ENCODE measurements around the gene LBHD1. TPM values are rescaled to one million over a fixed set of nuclear protein-coding genes. Genes with fewer than 3 reads are reported as not detected.

Gene LBHD1
- total RNA-seq, 1 donor from 2014 or later = 3.6 TPM

DNA sequence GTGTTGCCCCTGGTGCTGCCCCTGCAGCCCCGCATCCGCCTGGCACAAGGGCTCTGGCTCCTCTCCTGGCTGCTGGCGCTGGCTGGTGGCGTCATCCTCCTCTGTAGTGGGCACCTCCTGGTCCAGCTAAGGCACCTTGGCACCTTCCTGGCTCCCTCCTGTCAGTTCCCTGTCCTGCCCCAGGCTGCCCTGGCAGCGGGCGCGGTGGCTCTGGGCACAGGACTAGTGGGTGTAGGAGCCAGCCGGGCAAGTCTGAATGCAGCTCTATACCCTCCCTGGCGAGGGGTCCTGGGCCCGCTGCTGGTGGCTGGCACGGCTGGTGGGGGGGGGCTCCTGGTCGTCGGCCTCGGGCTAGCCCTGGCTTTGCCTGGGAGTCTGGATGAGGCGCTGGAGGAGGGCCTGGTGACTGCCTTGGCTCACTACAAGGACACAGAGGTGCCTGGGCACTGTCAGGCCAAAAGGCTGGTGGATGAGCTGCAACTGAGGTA, 58.7 kb downstream of the LBHD1 start:
- DNase-seq = no peak

Other genes with a start within 250 kb of the LBHD1 start
- gene AHNAK, start 125.5 kb downstream of the LBHD1 start, total RNA-seq = 517 and 766 TPM in 2 replicates
- 1,345 and 1,561 TPM in 2 replicates for gene EEF1G, start 98.4 kb downstream of the LBHD1 start, total RNA-seq
- gene TUT1, start 80.7 kb downstream of the LBHD1 start, total RNA-seq = 13.8 and 15.1 TPM in 2 replicates
- 190 and 209 TPM in 2 replicates for gene MTA2, start 70.4 kb downstream of the LBHD1 start, total RNA-seq
- 40.2 and 42.1 TPM in 2 replicates for gene EML3, start 59.5 kb downstream of the LBHD1 start, total RNA-seq
- 5.4 and 5.6 TPM in 2 replicates for gene ROM1, start 59.0 kb downstream of the LBHD1 start, total RNA-seq
- gene B3GAT3, start 50.3 kb downstream of the LBHD1 start, total RNA-seq = 16.2 and 18.2 TPM in 2 replicates
- gene GANAB, start 25.7 kb downstream of the LBHD1 start, total RNA-seq = 237 and 423 TPM in 2 replicates
- gene INTS5, start 19.0 kb downstream of the LBHD1 start, total RNA-seq = 29.6 and 38.0 TPM in 2 replicates
- 27.5 and 28.6 TPM in 2 replicates for gene C11orf98, start 7.1 kb downstream of the LBHD1 start, total RNA-seq
- gene CSKMT, start 7.0 kb downstream of the LBHD1 start, total RNA-seq = 5.2 and 5.8 TPM in 2 replicates
- 5.0 and 6.1 TPM in 2 replicates for gene UQCC3, start 594 bp downstream of the LBHD1 start, total RNA-seq
- gene UBXN1, start 6.8 kb upstream of the LBHD1 start, total RNA-seq = 126 and 217 TPM in 2 replicates
- gene LRRN4CL, start 17.3 kb upstream of the LBHD1 start, total RNA-seq = 0.34 and 0.51 TPM in 2 replicates
- 19.4 and 38.6 TPM in 2 replicates for gene BSCL2, start 35.2 kb upstream of the LBHD1 start, total RNA-seq
- gene GNG3, start 35.4 kb upstream of the LBHD1 start, total RNA-seq = not detected in 2 replicates
- 6.5 and 11.1 TPM in 2 replicates for gene HNRNPUL2, start 55.2 kb upstream of the LBHD1 start, total RNA-seq
- 28.9 and 30.0 TPM in 2 replicates for gene TTC9C, start 56.2 kb upstream of the LBHD1 start, total RNA-seq
- 12.2 and 14.1 TPM in 2 replicates for gene ZBTB3, start 81.9 kb upstream of the LBHD1 start, total RNA-seq
- gene POLR2G, start 89.3 kb upstream of the LBHD1 start, total RNA-seq = 42.7 and 76.1 TPM in 2 replicates
- 35.7 and 40.2 TPM in 2 replicates for gene TAF6L, start 99.1 kb upstream of the LBHD1 start, total RNA-seq
- gene TMEM179B, start 115.1 kb upstream of the LBHD1 start, total RNA-seq = 29.0 and 41.7 TPM in 2 replicates
- 10.7 and 21.8 TPM in 2 replicates for gene TMEM223, start 119.7 kb upstream of the LBHD1 start, total RNA-seq
- 38.1 and 44.2 TPM in 2 replicates for gene NXF1, start 133.2 kb upstream of the LBHD1 start, total RNA-seq
- gene STX5, start 159.8 kb upstream of the LBHD1 start, total RNA-seq = 34.4 and 36.8 TPM in 2 replicates
- not detected in 2 replicates for gene TEX54, start 160.6 kb upstream of the LBHD1 start, total RNA-seq
- gene WDR74, start 167.3 kb upstream of the LBHD1 start, total RNA-seq = 39.4 and 46.3 TPM in 2 replicates
- gene SLC3A2, start 208.6 kb upstream of the LBHD1 start, total RNA-seq = 77.9 and 84.9 TPM in 2 replicates
- gene CHRM1, start 249.1 kb upstream of the LBHD1 start, total RNA-seq = not detected in 2 replicates

Data from dermis blood vessel endothelial cell (primary cell).